Left renal cortex interstitium (tissue), 4 donors: ENCODE results near the gene GMPPB. TPM values are rescaled to one million over a fixed set of nuclear protein-coding genes. Genes with fewer than 3 reads are reported as not detected.
A peak's percentile ranks its signal among the peaks of the same experiment; 100 is the strongest.

Source experiments
- DNase-seq, 4 donors: peaks; one replicate each; pipeline ENCODE4 v3.0.0-alpha.2; 2013; ENCODE audit warnings: low read depth in 4 of 4, low spot score in 2 of 4, missing footprints in 1 of 4
- polyA plus RNA-seq, 4 donors: library from polyadenylated mRNA; unstranded; fragments of 120-200 nt; gene quantifications; one replicate each; pipeline ENCODE4 v1.2.1, GENCODE V29; 2013; ENCODE audit not compliant: insufficient read length in 4 of 4

GMPPB gene
- polyA plus RNA-seq, 4 donors = 11.4 to 19.2 (median 18.1) TPM

GRCh38 chr3:49732597-49732996 is 8.8 kb upstream of the GMPPB start:
- DNase-seq = no peak

DNA sequence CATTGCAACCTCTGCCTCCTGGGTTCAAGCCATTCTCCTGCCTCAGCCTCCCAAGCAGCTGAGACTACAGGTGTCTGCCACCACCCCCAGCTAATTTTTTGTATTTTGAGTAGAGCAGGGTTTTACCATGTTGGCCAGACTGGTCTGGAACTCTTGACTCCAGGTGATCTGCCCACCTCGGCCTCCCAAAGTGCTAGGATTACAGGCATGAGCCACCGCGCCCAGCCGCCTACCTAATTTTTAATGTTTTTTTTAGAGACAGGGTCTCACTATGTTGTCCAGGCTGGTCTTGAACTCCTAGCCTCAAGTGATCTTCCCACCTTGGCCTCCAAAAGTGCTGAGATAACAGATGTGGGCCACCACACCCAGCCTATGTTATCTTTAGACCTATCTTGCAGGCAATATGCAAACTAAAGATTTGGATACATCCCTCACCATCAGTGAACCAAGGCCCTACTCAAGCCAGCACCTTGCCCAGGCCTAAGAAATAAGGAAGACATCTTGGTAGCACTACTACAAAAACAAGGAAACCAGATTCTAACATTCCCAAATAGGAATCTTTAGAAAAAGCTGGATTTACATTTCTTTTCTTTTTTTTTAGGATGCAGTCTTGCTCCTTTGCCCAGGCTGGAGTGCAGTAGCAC is 6.3 kb upstream of the GMPPB start:
- DNase-seq = no peak

DNA sequence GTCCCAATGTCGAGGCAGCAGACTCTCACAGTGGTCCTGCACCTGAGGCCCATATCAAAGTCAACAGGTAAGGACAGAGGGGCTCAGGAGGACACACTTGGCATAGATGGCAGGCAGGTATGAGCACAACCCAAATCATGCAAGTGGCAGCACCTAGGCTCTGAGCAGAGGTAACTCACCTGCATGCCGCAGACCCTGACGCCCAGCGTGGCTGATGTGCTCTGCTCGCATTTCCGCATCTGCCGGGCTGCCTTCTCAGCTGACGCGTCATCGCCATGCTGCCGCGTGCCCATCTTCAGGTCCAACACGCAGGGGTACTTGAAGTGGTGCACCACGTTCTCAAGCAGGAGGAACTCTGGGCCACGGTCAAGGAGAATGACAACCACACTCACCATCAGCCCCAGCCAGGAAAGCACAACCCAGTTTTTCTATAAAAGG is 4.2 kb upstream of the GMPPB start:
- DNase-seq = no peak

DNA sequence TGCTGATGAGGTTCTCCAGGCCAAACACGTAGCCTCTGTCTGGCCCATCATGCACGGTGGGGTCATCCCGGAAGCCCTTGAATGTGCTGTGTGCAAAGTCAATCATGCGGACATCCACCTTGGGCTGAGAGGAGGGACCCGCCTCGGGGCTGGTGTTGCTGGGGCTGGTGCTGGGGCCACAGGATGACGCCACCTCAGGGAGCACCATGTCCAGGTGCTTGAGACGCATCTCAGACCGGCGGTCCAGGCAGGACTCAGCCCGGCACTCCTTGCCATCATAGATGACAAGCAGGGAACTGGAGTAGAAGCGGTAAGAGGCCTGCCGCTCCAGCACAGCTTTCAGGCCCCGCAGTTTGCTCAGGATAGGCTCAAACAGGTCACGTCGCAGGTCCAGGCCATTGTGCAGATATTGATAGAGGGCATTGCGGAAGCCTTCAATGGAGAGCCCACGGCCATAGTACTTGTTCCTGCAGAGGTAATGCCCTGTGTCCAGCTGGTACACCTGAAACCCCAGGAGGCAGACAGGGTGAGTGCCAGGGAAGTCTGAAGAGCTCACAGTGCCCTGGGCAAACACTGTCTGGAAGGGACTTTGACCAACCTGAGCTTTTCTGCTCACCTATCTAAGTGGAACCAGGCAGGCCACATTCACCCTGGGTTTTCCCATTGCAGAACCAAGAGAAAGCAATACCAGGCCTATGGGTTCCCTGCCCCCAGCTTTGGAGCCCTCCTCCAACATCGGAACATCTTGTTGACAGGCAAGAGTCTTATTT is 3.6 kb upstream of the GMPPB start:
- DNase-seq = no peak

GRCh38 chr3:49725906-49726681 is 2.3 kb upstream of the GMPPB start:
- DNase-seq = no peak

- no peak for DNase-seq
Measured at GRCh38 chr3:49724586-49724985, 835 bp upstream of the GMPPB start.

DNA sequence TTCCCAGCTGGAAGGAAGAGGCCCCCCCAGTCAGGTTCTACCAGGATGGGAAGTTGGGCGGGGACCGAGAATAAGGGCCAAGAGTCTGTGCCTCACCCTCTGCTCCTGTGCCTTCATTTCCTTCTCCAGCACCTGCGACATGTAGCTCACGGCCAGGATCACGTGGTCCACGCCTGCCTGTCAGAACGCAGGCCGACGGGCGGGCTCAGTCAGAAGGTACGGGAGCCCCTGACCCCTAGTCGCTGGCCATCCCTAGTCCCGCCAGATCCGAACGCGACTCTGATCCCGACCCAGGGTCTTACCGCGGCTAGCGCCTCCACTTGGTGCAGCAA is 489 bp downstream of the GMPPB start:
- no peak for DNase-seq

DNA sequence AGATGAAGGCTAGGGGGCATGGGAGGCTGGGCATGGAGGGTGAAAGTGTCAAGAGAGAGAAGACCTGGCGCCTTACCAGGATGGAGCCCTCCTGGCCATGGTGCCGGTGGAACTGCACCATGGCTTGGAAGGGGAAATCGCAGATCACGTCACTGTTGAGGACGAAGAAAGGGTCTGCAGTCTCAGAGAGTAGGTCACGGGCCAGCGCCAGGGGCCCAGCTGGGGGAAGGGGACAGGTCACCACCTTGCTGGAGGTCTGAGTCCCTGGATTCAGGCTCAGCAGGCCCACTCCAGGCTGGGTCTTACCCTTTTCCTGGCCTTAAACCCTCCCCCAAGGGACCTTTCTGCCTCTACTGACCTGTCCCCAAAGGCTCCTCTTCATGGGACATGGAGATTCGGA is 855 bp downstream of the GMPPB start:
- DNase-seq = no peak

- no peak for DNase-seq
Measured at GRCh38 chr3:49721896-49722781, 1.6 kb downstream of the GMPPB start.

DNA sequence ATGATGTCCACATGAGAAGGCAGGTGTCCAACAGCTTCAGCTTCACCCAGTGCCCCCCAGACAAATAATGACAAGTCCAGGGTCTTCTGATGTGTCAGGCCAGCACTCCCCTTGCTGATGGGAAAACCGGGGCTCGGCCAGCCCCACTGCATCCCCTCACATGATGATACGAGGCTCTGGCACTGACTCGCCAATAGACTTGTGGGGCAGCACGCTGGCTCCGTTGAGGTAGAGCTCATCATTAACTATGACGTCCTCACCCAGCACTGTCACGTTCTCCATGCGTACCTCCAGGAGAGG is 2.2 kb downstream of the GMPPB start:
- no peak for DNase-seq

- DNase-seq = no peak
Measured at GRCh38 chr3:49720855-49721595, 2.7 kb downstream of the GMPPB start.

- DNase-seq = peak; percentile 74 to 86 (median 82)
Measured at GRCh38 chr3:49719214-49719884, 4.4 kb downstream of the GMPPB start, which contains the start of gene AMIGO3. Gene AMIGO3 (minus strand): TSS chr3:49719684. CDS start chr3:49719465, 219 bp downstream.

DNA sequence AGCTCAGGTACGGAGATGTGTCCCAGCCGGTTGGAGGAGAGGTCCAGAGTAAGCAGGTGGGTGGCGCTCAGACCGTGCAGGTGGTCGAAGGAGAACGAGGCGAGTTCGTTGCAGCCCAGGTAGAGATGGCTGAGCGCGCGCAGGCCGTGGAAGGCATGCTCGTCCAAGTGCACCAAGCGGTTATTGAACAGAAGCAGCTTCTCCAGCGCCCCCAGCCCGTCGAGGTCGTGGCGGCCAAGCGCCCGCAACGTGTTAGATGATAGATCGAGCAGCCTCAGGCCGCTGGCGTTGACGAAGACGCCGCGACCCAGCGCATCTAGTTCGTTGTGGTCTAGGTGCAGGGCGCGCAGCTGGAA is 4.9 kb downstream of the GMPPB start:
- no peak for DNase-seq

- DNase-seq = no peak
Measured at GRCh38 chr3:49717959-49718857, 5.5 kb downstream of the GMPPB start.

DNA sequence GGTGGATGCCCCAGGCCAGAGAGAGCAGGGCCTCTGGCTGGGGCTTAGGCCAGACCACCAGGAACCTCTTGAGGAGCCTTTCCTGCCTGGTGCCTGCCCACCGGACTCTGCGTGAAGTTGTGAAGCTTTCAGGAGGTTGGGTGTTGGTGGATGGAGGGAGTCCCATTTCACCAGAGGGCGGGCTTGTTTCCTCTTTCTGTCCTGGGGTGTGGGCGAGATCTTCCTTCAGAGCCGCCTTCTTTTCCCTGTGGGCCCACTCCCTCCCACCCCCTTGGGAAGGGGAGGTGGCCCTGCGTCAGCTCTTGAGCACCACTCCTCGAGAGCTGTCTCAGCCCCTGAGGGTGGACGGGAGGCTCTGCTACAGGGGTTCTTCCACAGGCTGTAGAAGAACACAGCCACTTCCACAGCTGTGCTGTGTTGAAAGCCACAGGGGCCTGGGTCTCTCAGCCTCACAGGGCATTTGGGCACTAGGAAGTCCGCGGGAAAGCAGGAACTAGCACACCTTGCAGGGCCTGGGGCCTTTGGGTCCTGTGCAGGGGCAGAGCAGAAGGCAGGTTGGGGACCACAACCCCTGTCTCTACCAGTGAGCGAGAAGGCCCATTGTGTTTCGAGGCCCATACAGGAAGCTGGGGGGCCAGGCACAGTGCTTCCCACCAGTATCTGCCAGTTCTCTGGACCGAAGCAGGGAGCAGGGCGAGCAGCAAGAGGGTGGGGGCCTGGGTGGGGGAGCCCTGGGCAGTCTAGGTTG is 6.4 kb downstream of the GMPPB start:
- DNase-seq = no peak

DNA sequence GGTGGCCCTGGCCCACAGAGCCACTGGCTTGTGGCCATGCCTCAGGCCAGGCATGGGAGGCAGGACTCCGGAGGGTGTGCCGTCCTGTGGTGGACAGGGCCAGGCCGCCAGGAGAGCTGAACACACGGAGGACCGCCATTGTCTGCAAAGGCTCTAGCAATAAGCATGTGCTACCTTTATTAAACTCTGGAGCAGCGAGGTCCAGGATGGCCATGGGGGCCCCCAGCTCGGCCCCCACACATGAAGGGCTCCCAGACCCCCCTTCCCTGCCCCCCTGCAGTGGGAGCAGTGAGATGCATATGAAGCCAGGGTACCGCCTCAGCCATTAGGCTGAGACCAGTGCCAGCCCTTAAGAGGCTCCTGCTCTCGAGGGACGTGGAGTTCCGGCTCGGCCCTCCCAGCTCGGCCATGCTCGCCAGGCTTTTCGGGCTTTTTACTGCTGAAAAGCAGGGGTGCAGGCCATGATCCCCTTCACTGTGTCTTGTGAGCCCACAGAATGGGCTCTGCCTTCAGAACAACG is 7.0 kb downstream of the GMPPB start:
- no peak for DNase-seq

DNA sequence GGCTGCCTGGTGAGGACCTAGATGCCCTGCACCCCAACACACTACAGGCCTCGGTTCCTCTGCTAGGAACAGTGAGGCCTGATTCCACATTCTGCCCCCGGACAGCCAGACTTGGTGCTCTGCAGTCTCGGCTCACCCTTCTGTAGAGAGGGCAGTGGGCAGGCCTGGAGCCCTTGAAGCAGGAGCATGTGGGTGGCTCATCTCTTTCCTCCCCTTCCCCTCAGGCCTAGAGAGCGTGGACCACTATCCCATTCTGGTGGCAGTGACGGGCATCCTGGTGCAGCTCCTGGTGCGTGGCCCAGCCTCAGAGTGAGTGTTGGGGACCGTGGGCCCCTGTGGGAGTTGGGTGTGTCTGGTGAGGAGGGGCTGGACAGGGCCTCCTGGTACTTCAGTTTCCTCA is 7.6 kb downstream of the GMPPB start:
- no peak for DNase-seq
